GM19043 (cell line): ENCODE measurements around the gene NUB1.

Experiments used
- ATAC-seq: cut with Tn5 transposase; IDR thresholded peaks from one replicate; pipeline ENCODE4 v1.9.1; 2021; ENCODE audit warnings: low read depth; ENCODE audit not compliant: unreplicated experiment

NUB1 gene

DNA sequence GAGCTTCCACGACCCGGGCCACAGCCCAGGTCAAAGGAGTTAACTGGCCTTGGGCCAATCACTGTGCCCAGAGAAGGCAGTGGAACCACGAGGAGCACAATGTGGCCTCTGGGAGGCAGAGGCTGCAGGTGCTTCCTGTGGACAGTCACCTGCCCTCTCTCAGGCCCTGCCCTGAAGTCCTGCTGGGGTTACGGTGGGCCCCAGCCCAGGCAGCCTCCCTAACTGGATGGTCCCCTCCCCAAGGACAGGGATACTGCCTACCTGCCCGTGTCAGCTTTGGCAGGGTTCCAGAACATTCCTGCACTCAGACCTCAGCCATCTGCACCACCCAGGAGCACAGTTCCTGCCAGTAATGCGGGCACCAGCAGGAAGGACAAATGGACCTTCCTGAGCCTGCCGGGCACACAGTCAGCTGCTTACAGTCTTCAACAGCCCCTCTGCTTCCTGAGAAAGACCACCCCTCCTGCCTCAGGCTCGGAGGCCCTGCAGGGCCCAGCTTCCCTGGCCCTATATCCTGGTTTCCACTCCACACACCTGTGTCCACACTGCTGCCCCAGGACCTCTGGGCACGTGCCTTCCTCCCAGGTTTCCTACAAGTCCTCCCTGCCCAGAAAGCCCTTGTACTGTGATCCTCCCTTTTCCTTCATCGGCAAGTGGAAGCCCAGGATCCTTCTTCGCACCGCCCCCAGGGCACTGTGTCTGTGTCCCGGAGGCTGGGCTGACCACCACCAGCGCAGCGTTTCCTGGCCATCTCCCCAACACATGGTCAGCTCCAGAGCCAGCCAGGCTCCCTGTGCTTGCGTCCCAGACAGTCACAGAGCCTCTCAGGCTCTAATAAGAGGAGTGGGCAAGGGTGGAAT lies 44.9 kb downstream of the NUB1 start:
- no peak for ATAC-seq

- no peak for ATAC-seq
These were observed 45.8 kb downstream of the NUB1 start for GRCh38 chr7:151387161-151388006.

GRCh38 chr7:151388007-151388297 lies 46.3 kb downstream of the NUB1 start:
- ATAC-seq, result no peak

DNA sequence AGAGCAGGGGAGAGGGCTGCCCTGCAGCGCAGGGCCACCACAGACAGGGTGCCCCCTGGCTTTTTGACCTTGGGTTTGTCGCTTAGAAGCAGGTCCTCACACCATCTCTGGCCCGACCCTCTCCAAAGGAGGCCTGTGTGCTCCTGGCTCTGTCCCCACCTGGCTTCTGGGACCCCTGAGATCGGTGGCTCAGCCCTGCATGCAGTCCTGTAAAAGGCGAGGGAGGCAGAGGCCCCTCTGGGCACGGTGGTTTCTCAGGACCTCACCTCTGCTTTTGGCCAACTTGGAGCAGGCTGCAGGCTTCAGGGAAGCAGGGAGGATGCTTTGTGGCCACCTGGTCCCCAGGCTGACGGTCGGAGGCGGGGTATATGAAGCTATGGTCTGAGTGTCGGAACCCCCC lies 46.8 kb downstream of the NUB1 start:
- ATAC-seq, result no peak

GRCh38 chr7:151389096-151389767 lies 47.6 kb downstream of the NUB1 start:
- no peak for ATAC-seq

DNA sequence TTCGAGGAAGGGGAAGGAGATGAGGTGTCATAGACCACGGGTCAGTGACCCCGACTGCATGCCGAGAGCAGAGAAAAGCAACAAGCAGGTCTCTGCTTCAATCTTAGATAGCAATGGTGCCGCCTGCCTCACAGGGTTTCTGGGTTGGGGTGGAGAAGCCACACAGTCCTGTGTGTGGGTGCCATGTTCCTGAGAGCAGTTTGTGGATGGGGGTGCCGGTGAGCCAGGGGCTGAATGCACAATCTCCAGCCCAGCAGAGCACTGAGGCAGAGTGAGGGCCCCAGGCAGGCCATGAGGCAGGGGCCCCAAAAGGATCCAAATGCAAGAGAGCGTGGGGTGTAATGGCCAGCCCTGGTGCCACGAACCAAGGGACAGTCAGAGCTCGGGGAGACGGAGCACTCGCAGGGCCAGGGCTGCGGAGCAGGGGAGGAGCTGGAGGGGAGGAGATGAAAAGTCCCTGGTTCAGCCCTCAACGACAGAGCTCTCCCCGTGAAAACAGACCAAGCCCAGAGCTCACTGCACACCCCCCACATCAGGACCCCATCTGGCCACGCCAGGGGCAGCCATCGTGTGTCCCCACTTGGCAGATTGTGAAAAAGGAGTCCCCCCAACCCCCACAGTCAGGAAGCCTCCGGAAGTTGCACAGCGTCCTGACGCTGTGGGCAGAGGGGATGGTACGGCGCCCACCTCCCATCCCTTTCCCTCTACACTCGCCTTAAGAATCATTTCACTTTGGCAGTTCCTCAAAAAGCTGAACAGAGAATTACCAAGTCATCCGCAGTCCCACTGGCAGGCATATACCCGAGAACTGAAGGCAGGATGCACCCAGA lies 48.4 kb downstream of the NUB1 start:
- ATAC-seq, result no peak

GRCh38 chr7:151390598-151391357 lies 49.2 kb downstream of the NUB1 start:
- ATAC-seq, result no peak

GRCh38 chr7:151391358-151391730 lies 49.7 kb downstream of the NUB1 start:
- no peak for ATAC-seq

GRCh38 chr7:151392002-151392401 lies 50.4 kb downstream of the NUB1 start:
- ATAC-seq, result no peak

DNA sequence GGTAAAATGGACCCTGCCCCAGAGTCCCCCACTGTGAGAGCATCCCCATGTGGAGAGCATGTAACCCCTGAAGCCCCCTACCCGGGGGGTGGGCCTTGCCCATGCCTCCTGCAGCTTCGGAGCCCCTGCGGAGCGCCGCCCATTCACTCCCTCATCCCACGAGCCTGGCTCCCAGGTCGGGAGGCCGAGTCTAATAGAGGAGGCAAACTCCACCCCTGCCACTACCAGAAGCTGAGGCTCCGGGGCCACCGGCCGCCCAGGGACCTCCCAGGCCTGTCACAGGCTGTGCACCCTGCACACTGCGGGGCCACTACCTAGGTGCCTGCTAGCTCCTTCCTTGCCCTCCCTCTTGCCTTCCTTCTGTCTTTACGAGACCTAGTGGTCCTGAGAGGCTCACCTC lies 50.8 kb downstream of the NUB1 start:
- no peak for ATAC-seq

GRCh38 chr7:151393031-151393977 lies 51.7 kb downstream of the NUB1 start:
- no peak for ATAC-seq

GRCh38 chr7:151394076-151395035 lies 52.7 kb downstream of the NUB1 start:
- no peak for ATAC-seq

DNA sequence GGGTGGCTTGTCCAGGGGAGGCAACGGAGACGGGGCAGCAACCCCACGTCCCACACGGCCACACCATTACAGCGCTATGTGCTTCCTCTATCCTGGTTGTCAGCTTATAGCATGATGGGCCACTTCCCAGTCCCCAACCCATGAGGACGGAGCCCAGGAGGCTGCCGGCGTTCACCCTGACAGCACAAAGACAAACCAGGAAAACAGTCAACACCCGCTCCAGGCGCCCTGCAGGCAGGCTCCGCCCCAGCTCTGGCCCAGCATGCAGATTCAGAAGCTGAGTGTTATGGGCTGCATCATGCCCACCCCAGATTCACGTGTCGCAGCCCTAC lies 53.4 kb downstream of the NUB1 start:
- ATAC-seq, result no peak

DNA sequence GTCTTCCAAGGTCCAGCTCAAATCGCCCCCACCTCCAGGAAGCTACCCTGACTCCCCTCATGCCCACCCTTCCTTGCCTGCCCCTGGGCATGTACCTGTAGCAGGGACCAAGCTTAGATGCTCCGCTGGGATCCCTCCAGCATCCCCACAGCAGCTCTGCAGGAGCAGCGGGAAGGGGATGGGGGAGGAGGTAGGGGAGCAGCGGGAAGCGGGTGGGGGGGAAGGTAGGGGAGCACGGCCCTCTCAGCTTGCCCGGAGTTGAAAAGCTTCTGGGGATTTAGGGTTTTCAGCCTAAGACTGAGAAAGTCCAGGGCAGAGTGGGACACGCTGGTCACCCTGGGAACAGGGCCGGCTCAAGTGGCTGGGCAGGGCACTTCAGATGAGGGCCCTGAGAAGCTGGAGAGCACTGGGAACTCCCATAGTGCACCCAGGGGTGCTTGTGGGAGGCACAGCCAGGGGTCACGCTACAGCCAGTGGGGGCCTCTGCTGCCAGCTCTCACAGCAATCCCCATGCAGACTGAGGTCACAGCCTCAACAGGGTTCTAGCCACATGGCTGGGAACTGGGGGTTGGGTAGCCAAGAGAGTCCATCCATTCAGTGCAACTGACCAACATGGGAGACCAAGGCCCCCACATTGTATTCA lies 54.8 kb downstream of the NUB1 start:
- no peak for ATAC-seq

- ATAC-seq, result no peak
These were observed 55.4 kb downstream of the NUB1 start for GRCh38 chr7:151397026-151397425.

DNA sequence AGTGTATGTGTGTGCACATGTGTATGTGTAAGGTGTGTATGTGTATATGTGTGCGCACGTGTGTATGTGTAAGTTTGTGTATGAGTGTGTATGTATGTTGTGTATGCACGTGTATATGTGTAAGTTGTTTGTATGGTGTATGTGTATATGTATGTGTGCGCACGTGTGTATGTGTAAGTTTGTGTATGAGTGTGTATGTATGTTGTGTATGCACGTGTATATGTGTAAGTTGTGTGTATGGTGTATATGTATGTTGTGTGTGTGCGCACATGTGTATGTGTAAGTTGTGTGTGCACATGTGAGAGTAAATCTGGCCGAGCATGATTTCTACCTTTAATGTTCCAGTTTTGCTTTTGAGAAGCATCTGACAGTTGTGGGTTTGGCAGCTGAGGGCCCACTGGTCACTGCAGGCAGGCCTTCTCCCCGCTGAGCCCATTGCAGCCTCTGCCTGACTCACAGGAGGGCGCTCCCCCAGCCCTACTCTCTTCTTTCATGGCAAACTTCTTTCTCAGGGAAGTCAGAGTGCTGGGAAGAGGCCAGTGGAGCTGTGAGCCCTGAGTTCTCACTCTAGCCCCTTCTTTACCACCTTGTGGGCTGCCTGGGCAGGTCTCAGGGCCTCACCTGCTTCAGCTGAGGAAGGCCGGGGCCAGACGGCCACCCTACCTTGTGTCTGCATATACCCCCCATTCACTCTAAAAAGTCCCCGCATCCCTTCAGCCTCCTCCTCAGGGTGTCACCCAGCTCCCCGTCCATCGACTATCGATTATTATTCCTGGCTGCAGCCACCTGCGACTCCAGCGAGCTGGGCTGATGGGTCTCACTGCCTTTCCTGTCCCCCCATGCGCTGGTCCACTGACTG lies 57.1 kb downstream of the NUB1 start:
- no peak for ATAC-seq

GRCh38 chr7:151399305-151399601 lies 57.6 kb downstream of the NUB1 start:
- ATAC-seq, result no peak
